ENCODE measurements around the gene RRM2. TPM values are rescaled to one million over a fixed set of nuclear protein-coding genes. Genes with fewer than 3 reads are reported as not detected.

RRM2 gene
- polyA plus RNA-seq, 3 donors, result 1.5 TPM; not detected in 2

DNA sequence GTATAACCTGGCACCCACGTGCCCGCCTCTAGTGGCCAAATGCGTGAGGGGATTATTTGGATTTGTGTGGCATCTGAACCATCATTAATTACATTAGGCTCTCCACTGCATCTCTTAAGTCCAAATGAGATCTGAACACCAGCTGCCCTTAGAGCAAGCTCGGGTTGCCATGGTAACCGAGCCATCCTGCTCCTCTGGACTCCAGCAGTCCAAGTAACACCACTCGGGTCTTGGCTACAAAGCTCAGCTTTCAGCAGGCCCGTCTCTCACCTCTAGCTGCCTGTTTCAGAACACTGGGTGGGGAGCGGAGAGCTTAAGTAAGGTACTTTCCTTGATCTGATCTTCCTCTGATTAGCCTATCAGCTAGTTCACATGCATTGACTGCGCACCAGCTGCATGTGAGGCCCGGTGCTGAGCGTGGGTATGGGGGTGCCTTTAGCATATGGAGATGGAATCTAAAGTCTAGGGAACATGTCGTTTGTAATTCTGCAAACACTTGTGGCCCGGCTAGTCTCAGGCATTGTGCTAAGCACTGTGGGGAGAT is 28.2 kb upstream of the RRM2 start:
- Histone ChIP-seq H3K4me3 (replicated peaks in 1 of 3; ENCODE audit: low read depth in 2 of 3, low read length in 3 of 3) (no peak overlapping the region), H3K36me3 (replicated peaks in 1 of 2; ENCODE audit: control insufficient read depth in 1 of 2, insufficient read depth in 2 of 2, low read length in 2 of 2) (no peaks in the 10 kb centered on the region), H3K27ac (ENCODE audit: low read depth in 1 of 2, low read length in 2 of 2) (no peak overlapping the region), H3K9me3 (replicated peaks in 1 of 2; ENCODE audit: control insufficient read depth in 1 of 2, insufficient read depth in 1 of 2, low read length in 2 of 2) (peaks cover 6 to 11% of the 10 kb centered on the region in 2 donors), H3K27me3 (ENCODE audit: control insufficient read depth in 2 of 2, insufficient read depth in 2 of 2, low read length in 2 of 2) (peaks cover 9 to 40% of the 10 kb centered on the region in 2 donors), H3K9ac (ENCODE audit: insufficient read depth, low read length, poor library complexity, severe bottlenecking) (no peak overlapping the region), H4K20me1 (ENCODE audit: insufficient read depth, low read length) (no peaks in the 10 kb centered on the region), H2AFZ (ENCODE audit: insufficient read depth, low read depth, low read length, poor library complexity, severe bottlenecking) (no peak overlapping the region), H3K4me2 (replicated peaks; ENCODE audit: extremely low read depth, low read length, poor library complexity, severe bottlenecking) (no peak overlapping the region), H3K4me1 (ENCODE audit: control insufficient read depth in 1 of 2, insufficient read depth in 2 of 2, low read length in 2 of 2) (peaks cover 8 to 28% of the 10 kb centered on the region in 2 donors), H3K79me2 (ENCODE audit: insufficient read depth, low read length) (no peaks in the 10 kb centered on the region)
- peaks cover 48 to 54% (median 50%) of the 10 kb centered on the region in 3 donors for H3K27me3 Mint-ChIP-seq (ENCODE audit: low read depth in 3 of 3)
- 94% methylated on average over 7 of the region's 13 CpGs for WGBS (ENCODE audit: insufficient coverage)
- TF ChIP-seq, protein P1, sequence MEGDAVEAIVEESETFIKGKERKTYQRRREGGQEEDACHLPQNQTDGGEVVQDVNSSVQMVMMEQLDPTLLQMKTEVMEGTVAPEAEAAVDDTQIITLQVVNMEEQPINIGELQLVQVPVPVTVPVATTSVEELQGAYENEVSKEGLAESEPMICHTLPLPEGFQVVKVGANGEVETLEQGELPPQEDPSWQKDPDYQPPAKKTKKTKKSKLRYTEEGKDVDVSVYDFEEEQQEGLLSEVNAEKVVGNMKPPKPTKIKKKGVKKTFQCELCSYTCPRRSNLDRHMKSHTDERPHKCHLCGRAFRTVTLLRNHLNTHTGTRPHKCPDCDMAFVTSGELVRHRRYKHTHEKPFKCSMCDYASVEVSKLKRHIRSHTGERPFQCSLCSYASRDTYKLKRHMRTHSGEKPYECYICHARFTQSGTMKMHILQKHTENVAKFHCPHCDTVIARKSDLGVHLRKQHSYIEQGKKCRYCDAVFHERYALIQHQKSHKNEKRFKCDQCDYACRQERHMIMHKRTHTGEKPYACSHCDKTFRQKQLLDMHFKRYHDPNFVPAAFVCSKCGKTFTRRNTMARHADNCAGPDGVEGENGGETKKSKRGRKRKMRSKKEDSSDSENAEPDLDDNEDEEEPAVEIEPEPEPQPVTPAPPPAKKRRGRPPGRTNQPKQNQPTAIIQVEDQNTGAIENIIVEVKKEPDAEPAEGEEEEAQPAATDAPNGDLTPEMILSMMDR (IDR thresholded peaks at IDR 0.05), result no peak
- no peak for DNase-seq
- H3K4me1 Mint-ChIP-seq, result peaks cover 24% of the 10 kb centered on the region
- peaks cover 8 to 9% of the 10 kb centered on the region in 2 donors for H3K36me3 Mint-ChIP-seq
- H3K27ac Mint-ChIP-seq, result no peak overlapping the region
- peaks cover 5 to 16% (median 13%) of the 10 kb centered on the region in 7 donors for H3K9me3 Mint-ChIP-seq
- H3K4me3 Mint-ChIP-seq, result no peak overlapping the region
- intact Hi-C loops (cut with micrococcal nuclease), result no loop called here

DNA sequence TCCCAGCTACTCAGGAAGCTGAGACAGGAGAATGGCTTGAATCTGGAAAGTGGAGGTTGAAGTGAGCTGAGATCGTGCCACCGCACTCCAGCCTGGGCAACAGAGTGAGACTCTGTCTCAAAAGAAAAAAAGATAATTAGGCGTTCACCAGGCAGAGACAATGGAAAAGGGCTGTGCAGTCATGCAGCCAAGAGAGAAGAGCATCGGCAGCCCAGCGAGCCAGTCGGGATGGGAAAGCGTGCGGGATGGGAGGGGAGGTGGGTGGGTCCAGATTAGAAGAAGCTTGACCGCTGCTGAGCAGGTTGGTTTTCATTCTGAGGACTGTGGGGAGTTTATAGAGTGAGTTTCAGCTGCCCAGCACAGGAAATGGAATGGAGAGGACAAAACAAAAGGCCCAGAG is 27.4 kb upstream of the RRM2 start:
- H3K4me1 Mint-ChIP-seq, result peaks cover 18% of the 10 kb centered on the region
- intact Hi-C loops (cut with micrococcal nuclease), result no loop called here
- peaks cover 5 to 40% of the 10 kb centered on the region in 2 donors for H3K27me3 ChIP-seq (ENCODE audit: control insufficient read depth in 2 of 2, insufficient read depth in 2 of 2, low read length in 2 of 2)
- no peak overlapping the region for H3K4me2 ChIP-seq (replicated peaks; ENCODE audit: extremely low read depth, low read length, poor library complexity, severe bottlenecking)
- no peak overlapping the region for H3K4me3 ChIP-seq (replicated peaks in 1 of 3; ENCODE audit: low read depth in 2 of 3, low read length in 3 of 3)
- no peaks in the 10 kb centered on the region for H3K36me3 ChIP-seq (replicated peaks in 1 of 2; ENCODE audit: control insufficient read depth in 1 of 2, insufficient read depth in 2 of 2, low read length in 2 of 2)
- H3K27me3 Mint-ChIP-seq (ENCODE audit: low read depth in 3 of 3), result peaks cover 43 to 53% (median 46%) of the 10 kb centered on the region in 3 donors
- peak overlapping the region in 1 of 2 donors; percentile 42 for H3K4me3 Mint-ChIP-seq
- no peaks in the 10 kb centered on the region for H3K79me2 ChIP-seq (ENCODE audit: insufficient read depth, low read length)
- peaks cover 8 to 23% of the 10 kb centered on the region in 2 donors for H3K4me1 ChIP-seq (ENCODE audit: control insufficient read depth in 1 of 2, insufficient read depth in 2 of 2, low read length in 2 of 2)
- DNase-seq, result no peak
- H3K36me3 Mint-ChIP-seq, result peaks cover 8 to 9% of the 10 kb centered on the region in 2 donors
- H3K27ac ChIP-seq (ENCODE audit: low read depth in 1 of 2, low read length in 2 of 2), result no peak overlapping the region
- TF ChIP-seq, protein P1 (IDR thresholded peaks at IDR 0.05), result no peak
- H3K27ac Mint-ChIP-seq, result no peak overlapping the region
- WGBS (ENCODE audit: insufficient coverage), result 80% methylated on average over 9 of the region's 9 CpGs
- H3K9me3 ChIP-seq (replicated peaks in 1 of 2; ENCODE audit: control insufficient read depth in 1 of 2, insufficient read depth in 1 of 2, low read length in 2 of 2), result peaks cover 6 to 11% of the 10 kb centered on the region in 2 donors
- peaks cover 5 to 16% (median 13%) of the 10 kb centered on the region in 7 donors for H3K9me3 Mint-ChIP-seq
- no peak overlapping the region for H2AFZ ChIP-seq (ENCODE audit: insufficient read depth, low read depth, low read length, poor library complexity, severe bottlenecking)
- H3K9ac ChIP-seq (ENCODE audit: insufficient read depth, low read length, poor library complexity, severe bottlenecking), result no peak overlapping the region
- H4K20me1 ChIP-seq (ENCODE audit: insufficient read depth, low read length), result no peaks in the 10 kb centered on the region
